ENCODE data around the gene METTL2A.
"Not testable (repeated sequence)": the region's sequence is repeated elsewhere in the genome, so short reads cannot be mapped to it uniquely, and the experiment has no call there.

METTL2A gene

GRCh38 chr17:62423647-62424461 lies at the start of gene METTL2A:
Gene METTL2A (plus strand): TSS chr17:62423897. CDS start chr17:62423903, 6 bp downstream.
- TF ChIP-seq CTCF (conservative IDR thresholded peaks at IDR 0.05; ENCODE audit: low read depth, low read length): peak; percentile 26; the same call in 1 of the 2 replicates
- peak within 1 kb of the TSS; percentile 84 for H3K27ac ChIP-seq
- not testable (repeated sequence) for H3K4me3 ChIP-seq (IDR thresholded peaks at IDR 0.05; ENCODE audit: insufficient read depth, low read depth, low read length); H3K27me3 ChIP-seq (ENCODE audit: insufficient read depth, low read depth); H3K36me3 ChIP-seq (ENCODE audit: insufficient read depth); H4K20me1 ChIP-seq (ENCODE audit: insufficient read depth)
- peak within 1 kb of the TSS; percentile 90 for H3K9ac ChIP-seq
- peak within 1 kb of the TSS; percentile 99 for H3K4me2 ChIP-seq
- peaks cover 10% of the 10 kb centered on the region for H3K4me1 ChIP-seq (ENCODE audit: low read depth, poor library complexity, severe bottlenecking)
- peak within 1 kb of the TSS; percentile 95 for H2AFZ ChIP-seq (ENCODE audit: low read depth)
- peaks cover 38% of the 10 kb centered on the region for H3K79me2 ChIP-seq (ENCODE audit: insufficient read depth, low read depth)

- no peak within 1 kb of the TSS for H2AFZ ChIP-seq (ENCODE audit: low read depth)
- H3K27me3 ChIP-seq (ENCODE audit: insufficient read depth, low read depth): no peaks in the 10 kb centered on the region
- no peaks in the 10 kb centered on the region for H4K20me1 ChIP-seq (ENCODE audit: insufficient read depth)
- no peaks in the 10 kb centered on the region for H3K79me2 ChIP-seq (ENCODE audit: insufficient read depth, low read depth)
- H3K36me3 ChIP-seq (ENCODE audit: insufficient read depth): no peaks in the 10 kb centered on the region
- no peak within 1 kb of the TSS for H3K9ac ChIP-seq
- TF ChIP-seq CTCF (conservative IDR thresholded peaks at IDR 0.05; ENCODE audit: low read depth, low read length): no peak
- H3K27ac ChIP-seq: no peak within 1 kb of the TSS
- no peak within 1 kb of the TSS for H3K4me3 ChIP-seq (IDR thresholded peaks at IDR 0.05; ENCODE audit: insufficient read depth, low read depth, low read length)
- H3K4me2 ChIP-seq: no peak within 1 kb of the TSS
- H3K4me1 ChIP-seq (ENCODE audit: low read depth, poor library complexity, severe bottlenecking): no peaks in the 10 kb centered on the region
Measured at GRCh38 chr17:62380253-62380652, 43.4 kb upstream of the METTL2A start, which contains the start of gene EFCAB3. Gene EFCAB3 (plus strand): TSS chr17:62380553. CDS start chr17:62382980, 2,427 bp downstream.

GRCh38 chr17:62381561-62381960 lies 42.1 kb upstream of the METTL2A start:
- Histone ChIP-seq H3K27ac (no peak overlapping the region), H3K27me3 (ENCODE audit: insufficient read depth, low read depth) (no peaks in the 10 kb centered on the region), H3K4me1 (ENCODE audit: low read depth, poor library complexity, severe bottlenecking) (no peaks in the 10 kb centered on the region), H3K9ac (no peak overlapping the region), H3K4me2 (no peak overlapping the region), H3K79me2 (ENCODE audit: insufficient read depth, low read depth) (no peaks in the 10 kb centered on the region), H3K4me3 (IDR thresholded peaks at IDR 0.05; ENCODE audit: insufficient read depth, low read depth, low read length) (no peak overlapping the region), H2AFZ (ENCODE audit: low read depth) (no peak overlapping the region), H3K36me3 (ENCODE audit: insufficient read depth) (no peaks in the 10 kb centered on the region), H4K20me1 (ENCODE audit: insufficient read depth) (no peaks in the 10 kb centered on the region)
- no peak for TF ChIP-seq CTCF (conservative IDR thresholded peaks at IDR 0.05; ENCODE audit: low read depth, low read length)

- H3K9ac ChIP-seq: no peak overlapping the region
- no peak overlapping the region for H3K4me2 ChIP-seq
- no peak for TF ChIP-seq CTCF (conservative IDR thresholded peaks at IDR 0.05; ENCODE audit: low read depth, low read length)
- H3K4me3 ChIP-seq (IDR thresholded peaks at IDR 0.05; ENCODE audit: insufficient read depth, low read depth, low read length): no peak overlapping the region
- H3K79me2 ChIP-seq (ENCODE audit: insufficient read depth, low read depth): no peaks in the 10 kb centered on the region
- H3K36me3 ChIP-seq (ENCODE audit: insufficient read depth): no peaks in the 10 kb centered on the region
- H3K27me3 ChIP-seq (ENCODE audit: insufficient read depth, low read depth): no peaks in the 10 kb centered on the region
- H3K4me1 ChIP-seq (ENCODE audit: low read depth, poor library complexity, severe bottlenecking): no peaks in the 10 kb centered on the region
- no peaks in the 10 kb centered on the region for H4K20me1 ChIP-seq (ENCODE audit: insufficient read depth)
- H2AFZ ChIP-seq (ENCODE audit: low read depth): no peak overlapping the region
- no peak overlapping the region for H3K27ac ChIP-seq
Measured at GRCh38 chr17:62388856-62389255, 34.8 kb upstream of the METTL2A start.
